Activated naive CD8-positive, alpha-beta T cell treated with anti-CD3 and anti-CD28 coated beads, Interleukin-2, amount 50 U/mL, for 24 hours (primary cell): ENCODE data around the gene NCEH1.
A peak's percentile ranks its signal among the peaks of the same experiment; 100 is the strongest.
"Not testable (repeated sequence)": the region's sequence is repeated elsewhere in the genome, so short reads cannot be mapped to it uniquely, and the experiment has no call there.

Source experiments
- ATAC-seq: fragments of 150-1000 bp; cut with Tn5 transposase; one replicate; pipeline ENCODE4 v1.10.0; 2021
- DNase-seq: peaks from one replicate; pipeline ENCODE4 v3.0.0; 2021
- H3K27ac Mint-ChIP-seq: one replicate; pipeline ENCODE4 v1.8.0; 2021; ENCODE audit warnings: mild to moderate bottlenecking, mixed read lengths
- H3K27me3 Mint-ChIP-seq: one replicate; pipeline ENCODE4 v1.8.0; 2021; ENCODE audit warnings: mixed read lengths
- H3K36me3 Mint-ChIP-seq: one replicate; pipeline ENCODE4 v1.8.0; 2021; ENCODE audit warnings: low read depth, mixed read lengths
- H3K4me1 Mint-ChIP-seq: one replicate; pipeline ENCODE4 v1.8.0; 2021; ENCODE audit warnings: mixed read lengths
- H3K4me3 Mint-ChIP-seq: one replicate; pipeline ENCODE4 v1.8.0; 2021; ENCODE audit warnings: mild to moderate bottlenecking, moderate library complexity, mixed read lengths
- H3K9me3 Mint-ChIP-seq: one replicate; pipeline ENCODE4 v1.8.0; 2021; ENCODE audit warnings: mixed read lengths

NCEH1 gene, protein sequence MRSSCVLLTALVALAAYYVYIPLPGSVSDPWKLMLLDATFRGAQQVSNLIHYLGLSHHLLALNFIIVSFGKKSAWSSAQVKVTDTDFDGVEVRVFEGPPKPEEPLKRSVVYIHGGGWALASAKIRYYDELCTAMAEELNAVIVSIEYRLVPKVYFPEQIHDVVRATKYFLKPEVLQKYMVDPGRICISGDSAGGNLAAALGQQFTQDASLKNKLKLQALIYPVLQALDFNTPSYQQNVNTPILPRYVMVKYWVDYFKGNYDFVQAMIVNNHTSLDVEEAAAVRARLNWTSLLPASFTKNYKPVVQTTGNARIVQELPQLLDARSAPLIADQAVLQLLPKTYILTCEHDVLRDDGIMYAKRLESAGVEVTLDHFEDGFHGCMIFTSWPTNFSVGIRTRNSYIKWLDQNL

DNA sequence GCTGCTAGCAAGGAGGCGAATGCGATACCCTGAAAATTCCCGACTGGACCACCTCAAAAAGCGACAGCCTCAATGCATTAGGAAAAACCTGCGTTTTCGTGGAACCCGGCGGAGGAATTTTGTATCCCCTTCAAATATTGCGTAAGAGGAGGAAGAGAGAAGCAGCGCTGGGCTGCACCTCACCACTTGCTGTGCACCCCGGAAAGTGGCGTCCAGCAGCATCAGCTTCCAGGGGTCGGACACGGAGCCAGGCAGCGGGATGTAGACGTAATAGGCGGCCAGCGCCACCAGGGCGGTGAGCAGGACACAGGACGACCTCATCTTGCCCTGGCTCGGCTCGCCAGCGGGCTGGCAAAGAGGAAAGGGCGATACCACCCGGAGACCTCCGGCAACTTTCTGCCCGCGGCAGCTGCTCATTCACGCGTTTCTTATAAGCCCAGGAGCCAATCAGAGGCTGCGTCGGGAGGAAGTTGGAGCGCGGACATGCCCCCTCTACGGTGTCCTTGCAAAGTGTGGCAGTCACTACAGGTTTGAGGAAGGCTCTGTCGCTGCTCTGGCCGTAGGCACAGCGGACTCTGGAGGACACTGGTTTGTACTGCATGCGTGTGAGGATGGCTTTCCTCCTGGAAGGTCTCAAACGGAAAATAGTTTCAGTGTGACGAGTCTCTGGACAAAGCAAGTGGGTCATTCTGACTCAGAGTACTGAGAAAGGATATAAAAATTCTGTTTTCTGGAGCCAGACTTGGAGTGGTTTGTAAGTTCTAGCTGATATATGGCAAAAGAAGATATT, at the start of gene NCEH1:
Gene NCEH1, minus strand, starts transcription at position 404 of the 790 bp plus-strand sequence. Its CDS starts 83 bp downstream, at position 321.
- Mint-ChIP-seq H3K4me1 (peaks cover 25% of the 10 kb centered on the region), H3K27me3 (no peaks in the 10 kb centered on the region), H3K4me3 (peak within 1 kb of the TSS; percentile 93), H3K9me3 (no peaks in the 10 kb centered on the region), H3K27ac (peak within 1 kb of the TSS; percentile 55), H3K36me3 (no peaks in the 10 kb centered on the region)
- peak; percentile 99 for ATAC-seq
- DNase-seq, result peak; percentile 77

DNA sequence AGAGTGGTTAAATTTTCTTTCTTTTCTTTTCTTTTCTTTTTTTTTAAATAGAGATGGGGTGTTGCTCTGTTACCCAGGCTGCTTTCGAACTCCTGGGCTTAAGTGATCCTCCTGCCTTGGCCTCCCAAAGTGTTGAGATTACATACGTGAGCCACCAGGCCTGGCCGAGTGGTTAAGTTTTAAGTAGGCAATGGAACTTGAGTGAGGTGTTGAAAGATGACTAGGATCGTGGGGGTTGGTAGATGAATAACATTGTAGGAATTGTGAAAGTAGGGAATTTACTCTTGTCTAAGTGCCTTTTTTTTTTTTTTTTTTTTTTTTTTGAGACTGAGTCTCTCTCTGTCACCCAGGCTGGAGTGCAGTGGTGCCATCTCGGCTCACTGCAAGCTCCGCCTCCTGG, 49.5 kb upstream of the NCEH1 start:
- peaks cover 57% of the 10 kb centered on the region for H3K36me3 Mint-ChIP-seq
- not testable (repeated sequence) for ATAC-seq, DNase-seq

DNA sequence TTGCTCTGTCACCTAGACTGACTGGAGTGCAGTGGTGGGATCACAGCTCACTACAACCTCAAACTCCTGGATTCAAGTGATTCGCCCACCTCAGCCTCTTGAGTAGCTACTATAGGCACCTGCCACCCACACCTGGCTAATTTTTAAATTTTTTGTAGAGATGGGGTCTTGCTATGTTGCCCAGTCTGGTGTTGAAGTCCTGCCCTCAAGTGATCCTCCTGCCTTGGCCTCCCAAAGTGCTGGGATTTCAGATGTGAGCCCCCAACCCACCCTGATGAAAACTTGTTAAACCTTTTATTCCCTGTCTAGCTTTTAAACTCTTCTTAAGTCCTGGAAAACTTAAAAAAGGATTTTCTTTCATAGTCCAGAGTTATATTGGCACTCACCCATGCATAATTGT, 42.3 kb upstream of the NCEH1 start:
- DNase-seq, result no peak
- Mint-ChIP-seq H3K4me3 (no peak overlapping the region), H3K27ac (no peak overlapping the region), H3K9me3 (no peaks in the 10 kb centered on the region), H3K4me1 (peaks cover 20% of the 10 kb centered on the region), H3K27me3 (peaks cover 1% of the 10 kb centered on the region), H3K36me3 (peaks cover 32% of the 10 kb centered on the region)
- ATAC-seq, result no peak

More for the DNA sequence above, 49.5 kb upstream of the NCEH1 start:
- H3K27me3 Mint-ChIP-seq, H3K4me1 Mint-ChIP-seq, H3K4me3 Mint-ChIP-seq, H3K27ac Mint-ChIP-seq, H3K9me3 Mint-ChIP-seq: not testable (repeated sequence)

DNA sequence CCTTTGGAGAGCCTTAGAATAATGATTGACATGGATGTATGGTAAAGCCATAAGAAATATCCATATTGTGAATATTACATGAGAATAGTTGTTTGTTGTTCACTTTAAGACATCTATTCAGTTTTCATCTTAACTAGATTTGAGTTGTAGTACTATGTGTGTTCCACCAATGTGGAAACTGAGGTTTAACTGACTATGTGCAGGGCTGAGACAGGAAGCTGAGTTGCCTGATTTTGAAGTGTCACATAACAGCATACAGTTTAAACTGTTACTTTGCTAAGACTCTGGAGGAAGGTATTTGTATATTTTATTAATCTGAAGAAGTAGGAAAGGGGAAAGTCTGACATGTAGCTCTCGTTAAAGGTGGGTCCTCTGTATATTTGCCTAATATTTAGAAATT, 41.8 kb upstream of the NCEH1 start:
- Mint-ChIP-seq H3K27me3 (peaks cover 1% of the 10 kb centered on the region), H3K4me3 (peak overlapping the region; percentile 92), H3K27ac (no peak overlapping the region), H3K9me3 (no peaks in the 10 kb centered on the region), H3K4me1 (peaks cover 20% of the 10 kb centered on the region), H3K36me3 (peaks cover 28% of the 10 kb centered on the region)
- ATAC-seq (no peak), DNase-seq (no peak)

DNA sequence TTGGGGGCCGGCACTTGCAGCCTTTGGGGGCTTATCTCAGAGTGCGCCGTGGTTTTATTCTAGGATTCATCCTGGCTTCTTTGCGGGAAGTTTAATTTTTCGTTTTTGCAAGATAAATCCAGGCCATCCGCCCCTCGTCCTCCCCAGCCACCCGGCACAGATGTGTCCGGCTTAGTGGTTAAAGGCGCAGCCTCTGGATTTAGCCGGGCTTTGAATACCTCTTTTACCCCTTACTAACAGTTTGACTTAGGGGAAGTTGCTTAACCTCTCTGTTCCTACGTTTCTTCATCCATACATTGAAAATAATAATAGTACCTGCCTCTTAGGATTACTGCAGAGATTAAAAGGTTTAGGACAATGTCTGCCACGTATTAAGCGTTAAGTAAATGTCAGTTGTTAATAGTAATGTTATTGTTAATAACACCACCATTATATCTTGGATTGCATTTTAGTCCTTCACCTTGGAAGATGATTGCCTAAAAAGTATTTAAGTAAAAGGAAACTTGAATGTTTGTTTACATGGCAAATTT, 40.4 kb upstream of the NCEH1 start:
- peaks cover 20% of the 10 kb centered on the region for H3K4me1 Mint-ChIP-seq
- H3K27ac Mint-ChIP-seq, result peak overlapping the region; percentile 95
- DNase-seq (no peak), ATAC-seq (no peak)
- peaks cover 21% of the 10 kb centered on the region for H3K36me3 Mint-ChIP-seq
- peaks cover 1% of the 10 kb centered on the region for H3K27me3 Mint-ChIP-seq
- H3K9me3 Mint-ChIP-seq, result no peaks in the 10 kb centered on the region
- H3K4me3 Mint-ChIP-seq, result peak overlapping the region; percentile 92

DNA sequence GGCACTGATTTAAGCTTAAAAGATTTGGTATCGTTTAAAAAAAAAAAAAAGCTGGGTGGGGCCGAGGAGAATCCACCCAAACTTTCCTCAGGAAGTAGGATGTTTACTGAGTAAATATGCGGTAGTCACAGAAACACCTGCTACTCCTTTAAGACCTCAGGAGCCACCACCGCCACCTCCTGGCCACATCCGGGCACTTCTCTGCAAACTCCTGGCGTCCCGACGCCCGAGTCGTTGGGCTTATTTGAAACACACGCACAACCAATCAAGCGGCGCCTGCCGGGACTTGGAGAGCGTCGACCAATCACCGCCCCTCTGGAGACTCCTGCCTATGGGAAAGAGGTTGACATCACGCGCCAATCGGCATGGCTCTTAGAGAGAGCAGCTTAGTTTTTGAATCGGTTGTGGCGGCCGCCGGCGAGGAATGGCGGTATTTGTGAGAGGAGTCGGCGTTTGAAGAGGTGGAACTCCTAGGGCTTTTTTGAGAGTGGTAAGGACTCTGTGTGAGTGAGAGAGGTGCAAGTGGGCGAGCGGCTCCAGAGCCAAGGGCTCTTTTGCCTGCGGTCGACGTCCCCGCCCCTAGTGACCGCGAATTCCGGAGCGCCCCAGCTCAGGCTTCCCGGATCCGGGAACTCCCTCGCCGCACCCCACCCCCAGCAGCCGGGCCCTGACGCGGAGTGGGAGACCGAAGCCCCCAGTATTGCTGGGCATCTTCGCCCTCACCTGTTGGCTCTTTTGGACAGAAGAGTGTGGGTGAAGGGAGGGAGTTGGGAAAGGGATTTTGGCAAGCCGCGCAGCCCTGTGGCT, 39.7 kb upstream of the NCEH1 start, which contains the start of gene ECT2:
Gene ECT2, plus strand, starts transcription at position 359 of the 807 bp plus-strand sequence. CDS start 3,805 bp downstream, outside the sequence.
- Mint-ChIP-seq H3K4me1 (peaks cover 20% of the 10 kb centered on the region), H3K4me3 (peak within 1 kb of the TSS; percentile 92), H3K27me3 (peaks cover 1% of the 10 kb centered on the region), H3K9me3 (no peaks in the 10 kb centered on the region), H3K36me3 (peaks cover 20% of the 10 kb centered on the region), H3K27ac (peak within 1 kb of the TSS; percentile 95)
- peak; percentile 100 for ATAC-seq
- peak; percentile 96 for DNase-seq

DNA sequence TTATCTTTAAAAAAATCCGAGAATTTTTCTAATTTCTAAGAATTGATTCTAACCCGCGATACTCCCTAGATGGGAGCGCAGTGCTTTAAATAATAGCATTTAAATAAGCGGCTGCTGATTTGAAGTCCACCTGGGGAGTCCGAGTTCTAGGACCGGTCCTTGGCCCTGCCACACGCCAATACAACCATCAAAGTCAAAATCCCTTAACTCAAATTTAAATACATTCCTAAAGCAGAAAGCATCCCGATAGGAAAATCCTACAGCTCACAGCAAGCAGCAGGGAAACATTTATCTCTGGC, 39.2 kb upstream of the NCEH1 start:
- Mint-ChIP-seq H3K4me1 (peaks cover 20% of the 10 kb centered on the region), H3K27me3 (peaks cover 1% of the 10 kb centered on the region), H3K36me3 (peaks cover 15% of the 10 kb centered on the region), H3K27ac (peak overlapping the region; percentile 95), H3K9me3 (no peaks in the 10 kb centered on the region), H3K4me3 (peak overlapping the region; percentile 92)
- DNase-seq, result peak; percentile 3
- ATAC-seq, result no peak

DNA sequence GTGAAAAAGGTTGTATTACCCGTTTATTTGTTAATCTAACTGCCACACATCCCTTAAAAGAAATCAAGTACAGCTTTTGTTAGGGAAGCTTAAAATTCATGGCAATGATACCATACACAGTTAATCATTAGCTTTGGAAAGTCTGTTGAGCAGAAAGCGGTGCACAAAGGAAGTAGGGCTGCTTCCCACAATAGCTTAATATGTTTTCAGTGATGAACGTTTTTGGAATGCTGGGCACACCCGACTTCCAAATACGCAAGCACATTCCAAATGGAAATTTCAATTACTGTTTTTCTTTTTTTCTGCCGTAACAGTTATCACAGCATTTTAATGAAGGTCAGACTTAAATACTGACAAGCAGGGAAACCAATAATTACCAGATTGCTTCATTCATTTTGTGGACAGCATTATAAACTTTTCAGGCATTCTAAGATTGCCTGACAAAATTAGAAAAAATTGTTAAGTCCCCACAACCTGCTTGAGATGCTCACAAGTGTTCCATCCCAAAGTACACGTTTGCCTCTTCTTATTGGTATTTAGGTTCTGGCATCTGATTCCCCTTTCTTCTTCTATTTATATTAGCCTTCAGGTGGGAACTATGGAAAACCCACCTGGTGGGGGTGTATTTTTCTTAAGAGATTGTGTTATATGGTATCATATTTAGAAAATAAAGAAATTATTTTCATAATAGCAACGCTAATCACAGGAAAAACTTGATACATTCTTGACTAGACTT, 38.5 kb upstream of the NCEH1 start:
- DNase-seq, result no peak
- H3K27ac Mint-ChIP-seq, result no peak overlapping the region
- peak overlapping the region; percentile 92 for H3K4me3 Mint-ChIP-seq

DNA sequence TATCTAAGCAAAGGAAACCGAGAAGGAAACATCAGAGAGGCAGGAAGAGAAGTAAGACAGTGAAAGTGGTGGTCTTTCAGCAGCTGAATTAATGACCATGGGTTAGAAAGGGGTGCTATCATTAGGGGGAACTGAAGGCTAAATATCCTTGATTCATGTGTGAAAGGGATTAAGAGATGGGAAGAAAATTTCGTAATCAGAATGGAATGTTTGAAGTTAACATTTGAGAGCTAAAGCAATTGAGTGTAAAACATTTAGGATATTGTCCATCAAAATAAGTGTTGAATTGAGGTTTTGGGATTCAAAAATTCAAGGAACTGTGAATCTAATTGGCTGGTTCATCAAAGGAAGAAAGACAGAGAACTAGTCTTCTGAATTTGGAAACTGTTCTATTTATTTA, 35.6 kb upstream of the NCEH1 start:
- no peak for ATAC-seq

More for the DNA sequence above, 38.5 kb upstream of the NCEH1 start:
- Mint-ChIP-seq H3K4me1 (peaks cover 20% of the 10 kb centered on the region), H3K9me3 (no peaks in the 10 kb centered on the region), H3K36me3 (peaks cover 11% of the 10 kb centered on the region), H3K27me3 (peaks cover 1% of the 10 kb centered on the region)
- ATAC-seq, result no peak

DNA sequence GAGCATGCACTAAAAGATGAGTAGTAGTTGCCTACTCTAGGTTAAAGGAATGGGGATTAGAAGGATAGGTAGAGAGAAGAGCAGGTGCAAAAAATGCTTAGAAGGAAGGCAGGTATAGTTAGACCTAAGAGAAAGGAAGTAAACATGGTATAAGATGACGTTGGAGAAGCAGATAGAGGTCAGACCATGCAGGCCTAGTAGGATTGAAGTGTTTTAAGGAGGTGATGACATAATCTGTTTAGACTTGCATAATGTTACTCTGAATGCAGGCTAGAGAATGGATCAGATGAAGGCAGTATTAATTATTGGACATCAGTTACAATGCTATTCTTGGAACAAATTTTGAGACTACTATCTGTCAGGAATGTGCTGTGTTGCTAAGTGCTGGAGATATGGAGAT, 28.6 kb upstream of the NCEH1 start:
- DNase-seq (no peak), ATAC-seq (no peak)
- Mint-ChIP-seq H3K36me3 (no peaks in the 10 kb centered on the region), H3K27ac (no peak overlapping the region), H3K4me1 (no peaks in the 10 kb centered on the region), H3K9me3 (no peaks in the 10 kb centered on the region), H3K27me3 (no peaks in the 10 kb centered on the region), H3K4me3 (no peak overlapping the region)

More for the DNA sequence above, 35.6 kb upstream of the NCEH1 start:
- Mint-ChIP-seq H3K9me3 (no peaks in the 10 kb centered on the region), H3K27me3 (peaks cover 1% of the 10 kb centered on the region), H3K36me3 (no peaks in the 10 kb centered on the region), H3K27ac (no peak overlapping the region), H3K4me3 (no peak overlapping the region), H3K4me1 (peaks cover 9% of the 10 kb centered on the region)
- no peak for DNase-seq

DNA sequence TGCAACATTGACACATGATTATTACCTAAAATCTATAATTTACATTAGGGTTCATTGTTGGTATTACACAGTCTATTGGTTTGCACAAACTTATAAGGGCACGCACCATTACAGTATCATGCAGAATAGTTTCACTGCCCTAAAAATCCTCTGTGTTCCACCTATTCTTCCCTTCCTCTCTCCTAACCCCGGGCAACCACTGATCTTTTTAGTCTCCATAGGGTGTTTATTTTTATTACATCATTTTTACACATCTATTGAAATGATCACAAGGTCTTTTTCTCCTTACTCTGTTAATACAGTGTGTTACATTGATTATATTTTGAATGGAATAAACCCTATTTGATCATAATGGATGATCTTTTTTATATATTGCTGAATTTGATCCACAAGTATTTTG, 24.1 kb upstream of the NCEH1 start:
- no peaks in the 10 kb centered on the region for H3K4me1 Mint-ChIP-seq
- no peak overlapping the region for H3K4me3 Mint-ChIP-seq
- no peaks in the 10 kb centered on the region for H3K27me3 Mint-ChIP-seq
- no peak overlapping the region for H3K27ac Mint-ChIP-seq
- ATAC-seq (no peak), DNase-seq (no peak)
- no peaks in the 10 kb centered on the region for H3K36me3 Mint-ChIP-seq
- H3K9me3 Mint-ChIP-seq, result no peaks in the 10 kb centered on the region

DNA sequence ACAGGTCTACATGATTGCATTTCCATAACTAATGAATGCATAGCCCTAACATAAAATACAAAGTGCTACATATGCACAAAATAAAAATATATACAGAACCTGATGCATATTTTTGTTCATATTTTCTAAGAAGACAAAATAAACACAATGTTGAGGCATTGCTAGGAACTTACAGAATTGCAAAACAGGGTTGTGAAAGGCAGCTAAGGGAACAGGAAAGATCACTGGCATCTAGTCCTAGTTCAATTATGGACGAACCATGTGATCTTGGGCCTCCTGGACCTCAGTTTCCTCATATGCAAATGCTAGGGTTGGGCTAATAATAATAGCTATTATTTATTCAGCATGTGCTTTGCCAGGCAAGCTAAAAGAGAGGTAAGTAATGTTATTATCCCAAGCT, 15.5 kb upstream of the NCEH1 start:
- H3K4me1 Mint-ChIP-seq, result no peaks in the 10 kb centered on the region
- no peaks in the 10 kb centered on the region for H3K36me3 Mint-ChIP-seq
- H3K27ac Mint-ChIP-seq, result no peak overlapping the region
- ATAC-seq (no peak), DNase-seq (no peak)
- peaks cover 3% of the 10 kb centered on the region for H3K27me3 Mint-ChIP-seq
- H3K9me3 Mint-ChIP-seq, result peaks cover 11% of the 10 kb centered on the region
- H3K4me3 Mint-ChIP-seq, result no peak overlapping the region

DNA sequence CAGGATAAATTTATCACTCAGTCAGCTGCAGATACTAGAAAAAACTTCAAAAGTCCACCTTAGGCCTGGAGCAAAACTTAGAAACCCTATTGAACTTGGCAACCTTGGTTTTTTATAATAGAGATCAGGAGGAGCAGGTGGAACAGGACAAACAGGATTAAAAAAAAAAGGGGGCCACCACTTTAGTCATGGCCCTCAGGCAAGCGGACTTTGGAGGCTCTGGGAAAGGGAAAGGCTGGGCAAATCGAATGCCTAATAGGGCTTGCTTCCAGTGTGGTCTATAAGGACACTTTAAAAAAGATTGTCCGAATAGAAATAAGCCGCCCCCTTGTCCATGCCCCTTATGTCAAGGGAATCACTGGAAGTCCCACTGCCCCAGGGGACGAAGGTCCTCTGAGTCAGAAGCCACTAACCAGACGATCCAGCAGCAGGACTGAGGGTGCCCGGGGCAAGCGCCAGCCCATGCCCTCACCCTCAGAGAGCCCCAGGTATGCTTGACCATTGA, 11.7 kb upstream of the NCEH1 start:
- H3K27me3 Mint-ChIP-seq, DNase-seq, H3K27ac Mint-ChIP-seq, H3K36me3 Mint-ChIP-seq, H3K4me1 Mint-ChIP-seq, H3K4me3 Mint-ChIP-seq, ATAC-seq: not testable (repeated sequence)
- H3K9me3 Mint-ChIP-seq, result peaks cover 15% of the 10 kb centered on the region
